ENCODE data around the gene ELF1. TPM values are rescaled to one million over a fixed set of nuclear protein-coding genes. Genes with fewer than 3 reads are reported as not detected.

The ELF1 gene
- polyA plus RNA-seq, 1 experiment: 46.8 TPM

- peak; percentile 26; the same call in 1 of the 2 replicates for TF ChIP-seq CTCF (IDR thresholded peaks at IDR 0.05; ENCODE audit: low read depth, low read length)
- DNase-seq (ENCODE audit: low read depth, low spot score): peak; percentile 90
- ChIA-PET CTCF (interaction anchor here (0.7 to 1.5 kb wide), 3 partner anchors 53 to 87 kb away, joined by 4 read pairs; no protein-coding TSS in a partner anchor), POLR2A (interaction anchor here (0.6 to 1.7 kb wide), 9 partner anchors 68 to 723 kb away, joined by 3 to 5 read pairs (median 3); no protein-coding TSS in a partner anchor)
- Histone ChIP-seq H3K27me3 (ENCODE audit: control insufficient read depth, insufficient read depth, low read length) (no peaks in the 10 kb centered on the region), H3K27ac (ENCODE audit: low read depth, low read length) (peak within 1 kb of the TSS; percentile 97), H3K9me3 (ENCODE audit: control insufficient read depth, insufficient read depth, low read length) (no peaks in the 10 kb centered on the region), H3K4me3 (ENCODE audit: low read depth, low read length) (peak within 1 kb of the TSS; percentile 91)
Measured at GRCh38 chr13:41061075-41061913, 42.2 kb upstream of the ELF1 start, which contains the start of gene WBP4. Gene WBP4 (plus strand): TSS chr13:41061509. CDS start chr13:41061674, 165 bp downstream.

DNA sequence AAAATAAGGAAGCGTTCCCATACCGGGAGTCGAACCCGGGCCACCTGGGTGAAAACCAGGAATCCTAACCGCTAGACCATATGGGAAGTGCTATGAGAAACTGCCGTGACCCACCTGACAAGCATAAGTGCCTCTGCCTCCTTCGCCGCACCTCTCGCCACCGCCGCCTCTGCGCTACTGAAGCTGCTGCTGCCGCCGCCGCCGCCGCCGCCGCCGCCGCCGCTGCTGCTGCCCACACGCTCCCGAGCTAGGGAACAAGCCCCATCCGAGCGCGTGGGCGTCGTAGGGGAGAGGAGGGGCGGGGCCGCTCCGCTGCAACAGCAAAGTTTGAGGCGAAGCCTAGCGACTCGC is 41.6 kb upstream of the ELF1 start:
- no peaks in the 10 kb centered on the region for H3K27me3 ChIP-seq (ENCODE audit: control insufficient read depth, insufficient read depth, low read length)
- no peak for DNase-seq (ENCODE audit: low read depth, low spot score)
- ChIA-PET POLR2A (interaction anchor here (0.6 to 1.7 kb wide), 9 partner anchors 68 to 724 kb away, joined by 3 to 5 read pairs (median 3); no protein-coding TSS in a partner anchor), CTCF (interaction anchor here (0.7 to 1.5 kb wide), 3 partner anchors 52 to 87 kb away, joined by 4 read pairs; no protein-coding TSS in a partner anchor)
- peak overlapping the region; percentile 91 for H3K4me3 ChIP-seq (ENCODE audit: low read depth, low read length)
- TF ChIP-seq CTCF (IDR thresholded peaks at IDR 0.05; ENCODE audit: low read depth, low read length): no peak
- peak overlapping the region; percentile 97 for H3K27ac ChIP-seq (ENCODE audit: low read depth, low read length)
- no peaks in the 10 kb centered on the region for H3K9me3 ChIP-seq (ENCODE audit: control insufficient read depth, insufficient read depth, low read length)

DNA sequence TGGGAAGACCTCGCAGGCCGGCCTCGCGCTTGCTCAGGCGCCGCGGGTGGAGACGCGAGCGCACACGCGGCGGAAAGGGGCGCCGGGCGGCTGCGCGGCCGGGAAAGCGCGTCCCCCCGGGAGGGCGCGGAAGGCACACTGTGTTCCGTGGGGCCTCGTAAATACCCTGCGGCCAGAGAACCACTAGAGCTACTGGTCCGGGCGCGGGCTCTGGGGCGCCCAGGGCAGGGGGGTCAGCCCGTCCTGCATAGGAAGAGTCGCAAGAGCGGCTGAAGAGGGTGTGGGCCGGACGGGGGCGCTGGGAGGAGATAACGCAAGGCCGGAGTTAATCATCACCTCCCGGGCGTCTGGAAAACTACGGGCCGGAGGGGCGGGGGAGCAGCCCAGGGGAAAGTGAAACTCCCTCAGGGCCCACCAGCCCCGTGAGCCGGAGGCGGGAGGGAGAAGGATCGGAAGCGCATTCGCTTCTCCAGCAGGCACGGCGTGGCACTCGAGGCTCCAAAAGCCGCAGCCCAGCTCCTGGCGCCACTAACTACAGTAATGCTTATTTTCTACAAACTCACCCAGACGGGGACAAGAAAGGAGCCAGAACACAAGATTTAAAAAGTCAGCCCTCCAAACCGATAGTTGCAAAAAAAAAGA is 41.1 kb upstream of the ELF1 start:
- TF ChIP-seq CTCF (IDR thresholded peaks at IDR 0.05; ENCODE audit: low read depth, low read length): peak; percentile 36
- POLR2A ChIA-PET: interaction anchor here (0.7 to 1.7 kb wide), 6 partner anchors 69 to 724 kb away, joined by 3 to 5 read pairs (median 3); no protein-coding TSS in a partner anchor
- no peaks in the 10 kb centered on the region for H3K9me3 ChIP-seq (ENCODE audit: control insufficient read depth, insufficient read depth, low read length)
- H3K27me3 ChIP-seq (ENCODE audit: control insufficient read depth, insufficient read depth, low read length): no peaks in the 10 kb centered on the region
- peak overlapping the region; percentile 97 for H3K27ac ChIP-seq (ENCODE audit: low read depth, low read length)
- DNase-seq (ENCODE audit: low read depth, low spot score): peak; percentile 55
- peak overlapping the region; percentile 91 for H3K4me3 ChIP-seq (ENCODE audit: low read depth, low read length)
- CTCF ChIA-PET: interaction anchor here (0.7 to 1.5 kb wide), 4 partner anchors 46 to 86 kb away, joined by 3 to 4 read pairs (median 4); no protein-coding TSS in a partner anchor

GRCh38 chr13:41059456-41060081 is 40.5 kb upstream of the ELF1 start:
- DNase-seq (ENCODE audit: low read depth, low spot score): no peak
- POLR2A ChIA-PET: no interaction called here
- CTCF ChIA-PET: interaction anchor here (0.8 to 1.2 kb wide), 2 partner anchors 45 to 72 kb away, joined by 3 to 4 read pairs; no protein-coding TSS in a partner anchor
- H3K27me3 ChIP-seq (ENCODE audit: control insufficient read depth, insufficient read depth, low read length): no peaks in the 10 kb centered on the region
- no peaks in the 10 kb centered on the region for H3K9me3 ChIP-seq (ENCODE audit: control insufficient read depth, insufficient read depth, low read length)
- H3K27ac ChIP-seq (ENCODE audit: low read depth, low read length): peak overlapping the region; percentile 97
- no peak for TF ChIP-seq CTCF (IDR thresholded peaks at IDR 0.05; ENCODE audit: low read depth, low read length)
- peak overlapping the region; percentile 91 for H3K4me3 ChIP-seq (ENCODE audit: low read depth, low read length)
